Stimulated activated CD8-positive, alpha-beta memory T cell treated with anti-CD3 and anti-CD28 coated beads, Interleukin-4, amount 100 ng/mL, for 48 hours (primary cell): ENCODE measurements around the gene PRRG4.
"Not testable (repeated sequence)": the region's sequence is repeated elsewhere in the genome, so short reads cannot be mapped to it uniquely, and the experiment has no call there.

Experiments used
- DNase-seq: peaks from one replicate; pipeline ENCODE4 v3.0.0-alpha.2; 2020

The PRRG4 gene

GRCh38 chr11:32829680-32830412 lies at the start of gene PRRG4:
TSS of gene PRRG4 (plus strand) at chr11:32829927. CDS start at chr11:32830530, 603 bp downstream.
- peak; percentile 70 for DNase-seq

- not testable (repeated sequence) for DNase-seq
Observed at GRCh38 chr11:32780839-32781238, 48.9 kb upstream of the PRRG4 start.

GRCh38 chr11:32781721-32782120 lies 48.0 kb upstream of the PRRG4 start:
- DNase-seq: no peak

- no peak for DNase-seq
Observed at GRCh38 chr11:32785262-32785661, 44.5 kb upstream of the PRRG4 start.

GRCh38 chr11:32786811-32787210 lies 42.9 kb upstream of the PRRG4 start:
- no peak for DNase-seq

GRCh38 chr11:32790916-32791315 lies 38.8 kb upstream of the PRRG4 start:
- DNase-seq: no peak

GRCh38 chr11:32792111-32792947 lies 37.4 kb upstream of the PRRG4 start:
- DNase-seq: no peak

DNA sequence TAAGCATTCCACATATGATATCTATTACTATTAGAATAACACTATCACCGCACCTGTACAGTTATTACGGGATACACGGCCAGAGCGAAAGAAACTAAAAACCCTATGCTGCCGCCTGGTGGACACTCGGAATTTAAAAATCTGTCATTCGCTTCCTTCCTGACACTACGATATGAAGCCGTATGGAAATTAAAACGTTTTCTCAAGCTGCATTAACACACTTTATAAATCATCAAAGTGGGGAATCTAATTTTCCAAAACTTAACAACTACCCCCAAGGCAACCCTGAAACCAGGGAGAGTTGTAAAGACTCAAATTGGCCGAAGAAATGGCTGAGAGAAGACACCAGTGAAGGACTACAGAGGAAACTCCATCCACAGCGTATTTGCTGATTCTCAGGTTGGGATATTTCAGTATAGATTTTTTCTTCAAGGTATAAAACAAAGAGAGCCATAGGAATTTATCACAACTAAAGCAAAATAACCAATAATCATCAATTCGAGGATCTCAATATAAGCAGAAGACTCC lies 36.7 kb upstream of the PRRG4 start:
- DNase-seq: peak; percentile 84

DNA sequence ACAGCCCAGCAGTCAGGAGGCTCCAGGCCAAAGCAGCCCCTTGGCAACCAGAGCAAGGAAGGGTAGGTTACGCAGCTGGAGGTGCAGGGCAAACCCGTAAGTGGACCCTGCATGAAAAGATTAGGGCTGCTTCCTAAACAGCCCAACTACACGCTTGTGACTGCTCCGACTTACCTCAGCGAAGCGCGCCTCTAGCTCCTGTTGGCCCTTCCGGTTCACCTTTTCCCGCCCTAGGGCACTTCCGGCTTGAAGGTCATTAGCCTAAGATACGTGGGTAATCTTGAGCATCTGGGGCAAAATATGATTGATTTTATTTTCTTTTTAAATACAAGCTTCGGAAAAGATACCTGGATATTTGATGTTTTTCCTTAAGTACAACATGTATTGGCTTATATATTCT lies 35.3 kb upstream of the PRRG4 start, which contains the start of gene CCDC73:
Gene CCDC73 (minus strand): TSS at position 224 of the 400 bp plus-strand sequence. CDS start 34,419 bp downstream, outside the sequence.
- DNase-seq: no peak

GRCh38 chr11:32796425-32796824 lies 33.3 kb upstream of the PRRG4 start:
- DNase-seq: no peak

- peak; percentile 74 for DNase-seq
Observed at GRCh38 chr11:32809313-32809712, 20.4 kb upstream of the PRRG4 start.

- DNase-seq: no peak
Observed at GRCh38 chr11:32817181-32817851, 12.4 kb upstream of the PRRG4 start.

GRCh38 chr11:32817852-32818183 lies 11.9 kb upstream of the PRRG4 start:
- DNase-seq: no peak

GRCh38 chr11:32819187-32819586 lies 10.5 kb upstream of the PRRG4 start:
- no peak for DNase-seq

DNA sequence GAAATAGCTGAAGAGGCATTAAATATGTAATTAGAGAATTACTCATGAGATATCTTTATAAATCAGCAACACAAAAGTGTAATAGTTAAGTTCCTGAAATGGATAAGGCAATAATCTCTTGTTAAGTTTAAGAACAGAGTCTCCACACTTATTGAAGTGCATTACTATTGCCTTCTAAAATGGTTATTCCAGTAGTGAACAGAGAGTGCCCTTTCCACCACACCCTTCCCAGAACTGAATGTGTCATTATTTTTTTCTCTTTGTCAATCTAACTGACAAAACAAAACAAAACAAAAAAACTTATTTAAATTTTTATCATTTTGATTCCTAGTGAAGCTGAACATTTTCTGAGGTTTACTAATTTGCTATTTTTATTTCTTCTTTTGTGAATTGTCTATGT lies 9.2 kb upstream of the PRRG4 start:
- no peak for DNase-seq

DNA sequence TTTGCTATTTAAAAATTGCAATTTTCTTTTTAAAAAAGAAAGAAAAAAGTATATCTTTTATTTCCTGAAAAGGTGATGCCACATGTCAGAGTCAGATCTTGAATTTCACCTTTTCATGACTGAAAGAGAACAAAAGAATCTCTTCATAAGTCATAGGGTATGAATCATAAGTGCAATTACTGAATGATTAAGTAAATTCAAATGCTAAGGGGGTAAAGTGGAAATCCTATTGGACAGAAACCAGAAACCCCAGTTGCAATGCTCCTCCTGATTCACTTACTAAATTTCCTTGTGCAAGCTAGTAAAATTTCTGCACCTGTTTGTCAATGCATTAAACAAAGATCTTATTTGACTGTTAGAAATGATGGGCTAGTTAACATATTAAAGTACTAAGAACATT lies 8.2 kb upstream of the PRRG4 start:
- no peak for DNase-seq

DNA sequence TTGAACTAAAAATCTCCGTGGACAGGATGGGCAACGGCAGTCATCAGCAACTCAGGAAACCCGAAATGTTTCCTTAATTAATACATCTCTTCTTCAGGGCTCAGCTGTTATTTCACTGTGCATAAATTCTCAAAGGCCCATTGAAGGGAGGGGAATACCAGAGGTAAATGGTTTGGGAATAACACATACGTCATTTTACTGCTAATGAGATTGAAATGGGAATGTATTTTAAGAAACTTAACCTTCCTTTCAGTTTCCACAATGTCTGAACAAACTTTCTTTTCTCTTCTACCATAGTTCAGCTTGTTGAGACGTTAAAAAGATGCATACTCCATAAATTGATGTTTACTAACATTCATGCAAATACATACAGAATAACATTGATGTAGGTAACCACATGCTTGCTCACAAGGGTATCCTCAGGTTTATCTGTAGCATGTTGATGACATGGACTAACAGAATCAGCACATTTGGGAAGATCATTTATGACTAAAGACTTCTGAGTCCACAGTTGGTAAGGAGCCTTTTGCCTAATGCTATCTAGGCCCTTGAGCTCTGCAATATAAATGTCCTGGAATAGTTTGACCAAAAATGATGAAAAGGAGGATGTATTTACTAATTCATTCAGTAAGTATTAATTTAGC lies 7.7 kb upstream of the PRRG4 start:
- no peak for DNase-seq

DNA sequence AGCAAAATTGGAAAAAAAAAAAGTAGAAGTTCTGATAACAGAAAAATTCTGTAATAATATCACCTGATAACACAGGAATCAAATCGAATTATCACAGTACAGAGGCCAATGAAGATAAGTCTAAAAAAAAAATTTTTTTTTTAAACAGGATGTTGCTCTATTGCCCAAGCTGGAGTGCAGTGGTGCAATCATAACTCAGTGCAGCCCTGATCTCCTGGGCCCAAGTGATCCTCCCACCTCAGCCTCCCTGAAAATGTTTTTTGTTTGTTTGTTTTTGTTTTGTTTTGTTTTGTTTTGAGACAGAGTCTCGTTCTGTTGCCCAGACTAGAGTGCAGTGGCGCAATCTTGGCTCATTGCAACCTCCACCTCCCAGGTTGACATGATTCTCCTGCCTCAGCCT lies 6.1 kb upstream of the PRRG4 start:
- DNase-seq: not testable (repeated sequence)

DNA sequence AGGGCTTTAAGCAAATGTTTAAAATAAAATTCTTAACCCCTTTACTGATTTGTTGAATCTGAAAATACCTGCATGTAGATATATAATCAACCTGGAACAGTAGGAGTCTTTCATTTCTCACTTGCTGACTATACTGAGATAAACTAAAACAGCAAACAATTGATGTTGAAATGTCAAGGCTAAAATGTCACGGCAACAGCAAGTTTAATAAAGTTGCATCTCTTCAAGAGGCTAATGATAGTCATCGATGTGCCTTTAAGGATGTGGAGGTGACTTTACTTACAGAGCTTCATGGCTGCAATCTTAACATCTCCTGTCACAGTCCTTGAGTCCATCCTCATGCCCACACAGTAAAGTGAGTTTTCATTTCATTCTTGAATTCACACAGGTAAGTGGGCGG lies 3.6 kb upstream of the PRRG4 start:
- DNase-seq: no peak

GRCh38 chr11:32827276-32827675 lies 2.5 kb upstream of the PRRG4 start:
- no peak for DNase-seq

DNA sequence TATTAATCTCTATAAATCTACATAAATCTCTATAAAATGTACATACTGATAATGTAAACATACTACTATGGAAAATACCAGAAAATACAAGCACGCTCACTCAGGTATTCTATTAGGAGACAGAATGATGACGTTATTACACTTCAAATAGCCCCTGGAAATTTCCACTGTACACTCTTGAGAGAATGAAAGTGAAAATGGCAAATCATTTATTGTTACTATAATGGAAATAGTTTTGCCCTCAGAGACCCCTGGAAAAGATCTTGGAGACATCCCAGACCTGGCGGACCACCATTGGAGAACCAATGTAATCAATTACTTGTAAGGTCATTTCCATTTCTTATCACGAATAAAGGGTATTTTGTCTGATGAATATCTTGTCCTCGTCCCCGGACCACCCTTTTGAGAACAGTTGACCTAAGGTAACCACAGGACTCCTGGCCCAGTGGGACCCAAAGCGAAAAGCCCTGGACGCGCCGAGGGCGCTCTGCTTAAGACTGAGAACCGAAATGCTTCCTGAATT lies 509 bp upstream of the PRRG4 start:
- DNase-seq: no peak

DNA sequence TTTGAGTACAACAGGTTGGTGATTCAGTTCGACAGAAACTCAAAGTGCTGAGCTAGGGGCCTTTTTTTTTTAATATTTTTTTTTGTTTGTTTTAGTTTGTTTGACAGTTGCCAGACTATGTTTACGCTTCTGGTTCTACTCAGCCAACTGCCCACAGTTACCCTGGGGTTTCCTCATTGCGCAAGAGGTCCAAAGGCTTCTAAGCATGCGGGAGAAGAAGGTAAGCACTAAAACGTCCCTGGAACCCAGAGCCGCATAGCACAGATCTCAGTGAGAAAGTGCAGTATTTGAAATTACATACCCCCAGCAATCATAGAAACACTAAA lies 649 bp downstream of the PRRG4 start:
- no peak for DNase-seq

- DNase-seq: no peak
Observed at GRCh38 chr11:32830796-32831195, 1.1 kb downstream of the PRRG4 start.
